SKM-1 (cell line): ENCODE measurements around the gene GRB7.
"Not testable (repeated sequence)": the region's sequence is repeated elsewhere in the genome, so short reads cannot be mapped to it uniquely, and the experiment has no call there.

Experiments
- DNase-seq: peaks from one replicate; lab custom pipeline; 2025; ENCODE audit not compliant: unreplicated experiment; lab: John Stamatoyannopoulos, UW

The GRB7 gene

DNA sequence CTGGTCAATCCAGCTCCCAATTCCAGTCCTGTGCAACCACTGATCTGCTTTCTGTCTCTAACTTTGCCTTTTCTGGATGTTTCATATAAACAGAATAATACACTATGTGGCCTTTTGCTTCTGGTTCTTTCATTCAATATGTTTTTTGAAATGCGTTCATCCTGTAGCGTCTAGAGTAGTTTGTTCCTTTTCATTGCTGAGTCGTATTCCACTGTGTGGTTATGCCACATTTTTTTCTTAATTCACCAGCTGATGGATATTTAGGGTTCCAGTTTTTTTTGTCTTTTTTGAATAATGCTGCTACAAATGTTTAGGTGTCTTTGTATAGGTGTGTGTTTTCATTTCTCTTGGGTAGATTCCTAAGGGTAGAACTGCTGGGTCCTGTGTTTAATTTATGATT is 5.2 kb upstream of the GRB7 start:
- DNase-seq, result no peak

DNA sequence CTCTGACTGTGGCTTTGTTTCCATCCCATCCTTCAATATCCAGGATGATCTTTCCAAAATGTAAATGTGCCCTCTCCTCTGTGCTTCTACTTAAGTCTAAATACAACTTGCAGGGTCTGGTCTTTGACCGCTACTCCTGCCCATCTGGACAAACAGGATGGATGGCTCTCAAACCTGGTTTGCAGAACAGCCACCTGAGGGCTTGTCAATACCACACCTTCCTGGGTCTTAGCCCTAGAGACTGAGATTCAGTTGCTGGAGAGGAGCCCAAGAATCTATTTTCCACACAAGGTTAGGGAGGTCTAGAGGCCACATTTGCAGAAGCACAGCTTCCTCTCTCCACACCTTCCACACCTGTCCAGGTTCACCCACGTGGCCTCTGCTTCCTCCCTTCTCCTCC is 1.9 kb upstream of the GRB7 start:
- no peak for DNase-seq

DNA sequence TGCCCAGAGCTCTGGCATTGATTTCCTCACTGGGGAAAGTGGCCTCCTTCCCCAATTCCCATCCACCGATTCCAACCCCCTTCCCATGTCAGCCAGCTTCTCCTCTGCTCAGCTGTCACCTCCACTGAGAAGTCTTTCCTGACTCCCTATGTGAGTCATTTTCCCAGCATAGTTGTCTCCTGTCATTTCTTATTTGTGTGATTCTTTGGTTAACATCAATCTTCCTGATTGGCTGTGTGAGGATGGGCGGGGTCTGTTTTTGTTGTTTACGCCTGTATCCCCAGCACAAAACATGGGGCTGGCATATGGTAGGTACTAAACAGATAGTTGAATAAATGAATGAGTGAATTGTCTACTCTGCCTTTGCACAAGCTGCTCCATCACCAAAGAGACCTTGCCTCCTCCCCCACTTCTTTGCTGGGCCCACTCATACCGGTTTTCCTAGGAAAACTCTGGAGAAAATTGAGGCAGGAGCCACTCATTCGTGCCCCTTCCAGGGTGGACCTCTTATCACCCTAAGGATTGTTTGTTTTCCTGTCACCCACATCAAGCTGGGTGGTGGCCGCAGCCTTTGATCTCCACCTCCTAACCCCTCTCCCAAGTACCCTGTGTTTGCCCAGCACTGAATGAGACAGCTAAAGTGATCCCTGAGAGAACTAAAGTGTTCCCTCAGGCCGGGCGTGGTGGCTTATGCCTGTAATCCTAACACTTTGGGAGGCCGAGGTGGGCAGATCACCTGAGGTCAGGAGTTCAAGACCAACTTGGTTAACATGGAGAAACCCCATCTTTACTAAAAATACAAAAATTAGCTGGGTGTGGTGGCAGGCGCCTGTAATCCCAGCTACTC is 1.2 kb upstream of the GRB7 start:
- no peak for DNase-seq

DNA sequence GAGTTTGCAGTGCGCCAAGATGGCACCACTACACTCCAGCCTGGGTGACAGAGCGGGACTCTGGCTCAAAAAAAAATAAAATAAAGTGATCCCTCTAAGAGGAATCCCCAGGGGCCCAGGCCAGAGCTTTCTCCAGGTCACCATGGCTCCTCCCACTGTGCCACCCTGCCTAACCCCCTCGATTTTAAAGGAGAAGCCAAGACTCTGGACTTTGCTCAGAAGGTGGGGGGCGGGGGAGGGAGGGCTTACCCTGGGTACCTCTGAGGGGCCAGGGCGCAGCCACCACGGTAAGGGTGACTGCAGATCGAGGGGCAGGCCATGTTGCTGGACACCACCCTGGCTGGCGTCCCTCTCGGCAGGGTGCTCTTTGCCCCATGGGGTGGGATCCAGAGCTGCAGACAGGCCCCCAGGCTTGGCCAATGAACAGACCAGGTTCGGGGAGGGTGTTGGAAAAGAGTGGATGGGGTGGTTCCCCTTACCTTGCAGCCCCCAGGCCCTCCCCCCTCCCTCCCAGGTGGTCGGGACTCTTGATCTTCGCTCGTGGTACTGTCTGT is 455 bp upstream of the GRB7 start:
- no peak for DNase-seq

DNA sequence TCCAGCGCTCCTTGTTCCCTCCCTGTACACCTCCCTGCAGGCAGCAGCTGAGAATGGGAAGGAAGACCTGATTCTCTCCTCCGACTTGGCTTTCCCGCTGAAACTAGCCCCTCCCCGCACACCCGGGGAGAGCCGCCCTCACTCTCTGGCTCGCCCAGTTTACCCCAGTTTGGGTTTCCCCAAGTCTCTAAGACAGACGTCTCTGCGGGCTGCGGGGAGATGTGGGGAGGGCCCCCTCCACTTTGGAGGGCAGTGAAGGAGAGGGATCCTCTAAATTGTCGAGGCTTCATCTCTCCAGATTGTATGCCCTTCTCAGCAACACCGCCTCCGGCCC is 797 bp downstream of the GRB7 start:
- no peak for DNase-seq

DNA sequence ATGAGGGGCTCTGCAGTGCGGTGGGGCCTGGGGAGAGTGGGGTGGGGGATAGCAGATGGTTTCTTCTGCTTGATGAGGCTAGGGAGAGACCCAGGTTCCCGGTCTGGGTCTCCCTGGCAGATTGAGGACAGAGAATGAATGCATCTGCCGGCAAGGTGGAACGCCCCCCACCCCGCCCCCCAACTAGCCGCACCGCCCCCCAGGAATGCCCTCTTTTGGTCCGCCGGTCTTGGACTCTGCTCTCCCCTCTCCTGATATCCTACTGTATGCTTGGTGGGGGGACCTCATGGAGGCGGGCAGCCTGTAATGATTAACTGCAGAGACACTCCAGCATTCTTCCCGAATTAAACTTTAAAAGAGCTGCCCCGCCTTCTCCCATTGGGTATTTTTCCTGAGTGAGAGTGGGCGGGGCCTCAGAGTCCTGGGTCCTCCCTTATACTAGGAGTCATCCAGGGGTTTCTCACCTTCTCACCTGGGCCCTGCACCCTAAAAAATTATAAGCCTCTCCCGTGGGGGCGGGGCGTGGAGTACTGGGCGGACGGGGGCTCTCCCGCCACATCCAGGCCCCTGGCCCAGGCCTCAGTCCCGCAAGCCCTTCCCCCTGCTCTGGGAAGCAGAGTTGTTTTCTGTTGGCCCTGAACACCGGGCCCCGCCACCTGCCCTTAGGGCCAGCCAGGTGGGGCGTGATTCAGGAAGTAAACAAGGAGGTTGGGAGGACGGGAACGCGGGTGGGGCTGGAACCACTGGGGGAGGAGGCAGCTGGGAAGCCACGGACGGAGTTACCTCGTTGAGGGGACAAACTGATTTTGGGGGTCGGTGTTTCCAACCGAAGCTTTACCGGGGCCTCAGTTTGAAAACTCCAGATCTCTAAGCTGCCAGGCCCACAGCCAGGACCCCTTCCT is 1.5 kb downstream of the GRB7 start:
- no peak for DNase-seq

DNA sequence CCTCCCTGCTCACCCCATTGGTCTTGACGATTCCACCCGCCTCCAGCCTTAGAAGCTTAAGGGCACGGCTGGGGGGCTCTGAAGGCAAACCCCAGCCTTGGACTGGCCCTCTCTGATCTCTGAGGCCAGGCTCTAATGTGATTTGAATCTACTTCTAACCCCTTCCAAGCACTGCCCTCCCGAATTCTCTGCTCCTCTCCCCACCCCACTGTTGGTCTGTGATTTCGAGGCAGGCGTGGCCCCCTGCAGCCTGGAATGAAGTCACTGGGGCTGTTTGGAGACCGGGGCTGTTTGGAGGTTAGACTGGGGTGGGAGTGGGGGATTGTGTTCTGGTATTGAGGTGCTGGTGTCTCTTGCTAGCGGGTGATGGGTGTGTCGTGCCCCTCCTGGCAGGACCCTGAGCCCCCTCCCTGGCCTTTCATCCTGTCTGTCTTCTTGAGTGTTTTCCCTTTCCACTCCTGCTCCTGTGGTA is 2.2 kb downstream of the GRB7 start:
- no peak for DNase-seq

DNA sequence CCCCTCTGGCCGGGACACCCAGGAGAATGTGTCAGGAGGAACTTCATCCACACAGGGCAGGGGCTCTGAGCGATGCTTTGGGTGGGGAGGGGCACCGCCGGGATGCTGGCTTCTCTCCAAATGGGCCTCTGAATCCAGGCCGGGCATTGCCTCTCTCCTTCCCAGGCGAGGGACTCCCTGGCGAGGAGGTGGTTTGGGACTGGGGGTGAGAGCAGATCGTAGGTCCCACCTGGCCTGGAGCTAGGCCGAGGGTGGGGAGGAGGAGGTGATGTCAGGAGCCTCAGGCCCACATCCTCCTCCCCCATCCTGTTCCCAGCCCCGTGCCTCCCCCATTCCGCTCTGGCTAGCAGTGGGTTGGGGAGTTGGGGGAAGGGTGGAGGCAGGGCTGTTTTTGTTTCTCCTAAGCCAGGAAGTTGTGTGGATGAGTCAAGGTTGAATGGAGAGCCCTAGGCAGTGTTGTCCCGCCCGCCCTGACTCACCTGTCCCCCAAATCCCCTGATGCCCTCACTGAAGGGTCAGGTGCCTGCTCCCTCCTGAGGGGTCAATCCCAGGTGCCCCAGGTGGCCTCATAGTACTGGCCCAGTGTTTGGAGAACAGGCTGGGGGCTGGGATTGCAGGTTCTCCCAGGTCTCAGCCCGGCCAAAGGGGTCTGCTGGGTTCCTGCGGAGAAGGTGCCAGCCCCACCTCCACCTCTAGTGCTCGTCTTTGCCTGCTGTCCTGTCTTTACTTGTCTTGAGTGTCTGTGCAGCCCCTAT is 2.8 kb downstream of the GRB7 start:
- no peak for DNase-seq

DNA sequence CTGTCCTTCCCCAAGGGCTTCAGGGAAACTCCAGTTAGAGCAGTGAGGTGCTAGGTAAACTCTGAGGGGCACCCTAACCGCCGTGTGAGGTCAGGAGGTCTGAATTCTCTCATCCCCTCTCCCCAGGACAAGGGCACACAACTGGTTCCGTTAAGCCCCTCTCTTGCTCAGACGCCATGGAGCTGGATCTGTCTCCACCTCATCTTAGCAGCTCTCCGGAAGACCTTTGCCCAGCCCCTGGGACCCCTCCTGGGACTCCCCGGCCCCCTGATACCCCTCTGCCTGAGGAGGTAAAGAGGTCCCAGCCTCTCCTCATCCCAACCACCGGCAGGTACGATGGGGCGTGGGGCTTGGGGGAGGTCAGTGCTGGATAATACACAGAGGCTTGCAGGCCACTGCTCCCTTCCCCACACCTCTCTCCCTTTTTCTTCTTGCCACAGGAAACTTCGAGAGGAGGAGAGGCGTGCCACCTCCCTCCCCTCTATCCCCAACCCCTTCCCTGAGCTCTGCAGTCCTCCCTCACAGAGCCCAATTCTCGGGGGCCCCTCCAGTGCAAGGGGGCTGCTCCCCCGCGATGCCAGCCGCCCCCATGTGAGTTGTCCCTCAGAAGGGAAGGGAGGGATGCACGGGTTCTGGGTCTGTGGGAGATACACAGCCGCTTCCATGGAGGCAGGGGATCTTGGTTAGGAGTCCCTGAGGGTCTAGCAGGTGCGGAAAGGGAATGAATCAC is 4.6 kb downstream of the GRB7 start:
- DNase-seq, result no peak

DNA sequence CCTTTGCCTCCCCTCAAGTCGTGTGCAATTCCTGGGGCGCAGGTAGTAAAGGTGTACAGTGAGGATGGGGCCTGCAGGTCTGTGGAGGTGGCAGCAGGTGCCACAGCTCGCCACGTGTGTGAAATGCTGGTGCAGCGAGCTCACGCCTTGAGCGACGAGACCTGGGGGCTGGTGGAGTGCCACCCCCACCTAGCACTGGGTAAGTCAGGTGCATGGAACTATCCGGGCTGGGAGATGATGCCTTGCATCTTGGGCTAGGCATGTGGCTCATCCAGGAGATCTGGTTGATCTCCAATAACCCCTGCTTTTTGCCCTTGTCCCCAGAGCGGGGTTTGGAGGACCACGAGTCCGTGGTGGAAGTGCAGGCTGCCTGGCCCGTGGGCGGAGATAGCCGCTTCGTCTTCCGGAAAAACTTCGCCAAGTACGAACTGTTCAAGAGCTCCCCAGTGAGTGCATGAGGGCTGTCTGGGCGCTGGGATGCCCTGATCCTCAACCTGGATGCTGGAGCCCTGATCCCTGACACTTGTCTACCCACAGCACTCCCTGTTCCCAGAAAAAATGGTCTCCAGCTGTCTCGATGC is 5.2 kb downstream of the GRB7 start:
- DNase-seq, result no peak

DNA sequence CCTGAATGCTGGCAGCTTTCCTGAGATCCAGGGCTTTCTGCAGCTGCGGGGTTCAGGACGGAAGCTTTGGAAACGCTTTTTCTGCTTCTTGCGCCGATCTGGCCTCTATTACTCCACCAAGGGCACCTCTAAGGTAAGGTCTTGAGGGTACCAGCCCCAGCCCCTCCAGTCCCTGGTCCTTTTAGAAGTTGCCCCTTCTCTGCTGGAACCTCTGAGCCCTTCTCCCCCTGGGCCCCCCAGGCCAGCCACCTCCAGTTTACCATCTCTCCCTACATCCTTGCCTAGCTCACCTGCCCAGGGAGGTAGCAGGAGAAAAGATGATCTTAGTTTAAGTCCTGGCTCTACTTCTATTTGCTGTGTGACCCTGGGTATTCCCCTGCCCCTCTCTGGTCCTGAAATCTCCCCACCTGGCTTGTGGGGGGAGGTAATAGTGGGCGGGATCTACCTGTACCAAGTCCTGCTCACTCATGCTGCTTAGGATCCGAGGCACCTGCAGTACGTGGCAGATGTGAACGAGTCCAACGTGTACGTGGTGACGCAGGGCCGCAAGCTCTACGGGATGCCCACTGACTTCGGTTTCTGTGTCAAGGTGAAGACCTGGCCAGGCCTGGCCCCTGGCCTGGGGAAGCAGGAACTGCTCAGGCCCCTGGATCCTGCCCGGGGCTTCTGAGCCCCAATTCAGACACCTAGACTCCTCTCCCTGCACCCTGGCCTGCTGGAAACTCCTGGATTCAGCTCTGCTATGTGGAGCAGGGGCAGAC is 6.5 kb downstream of the GRB7 start:
- no peak for DNase-seq

DNA sequence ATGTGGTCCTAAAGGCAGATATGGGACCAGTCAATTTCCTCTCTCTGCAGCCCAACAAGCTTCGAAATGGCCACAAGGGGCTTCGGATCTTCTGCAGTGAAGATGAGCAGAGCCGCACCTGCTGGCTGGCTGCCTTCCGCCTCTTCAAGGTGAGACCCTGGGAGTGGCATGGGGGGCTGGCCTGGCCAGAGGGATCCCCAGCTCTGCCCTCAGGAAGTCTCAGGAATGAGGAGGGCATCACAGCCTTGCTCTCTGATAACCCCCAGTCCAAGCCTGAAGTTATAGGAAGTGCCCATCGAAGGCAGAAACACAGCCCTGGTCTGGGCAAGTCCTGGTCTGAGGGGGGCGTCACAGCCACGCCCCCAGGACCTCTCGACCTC is 7.1 kb downstream of the GRB7 start:
- DNase-seq, result no peak

DNA sequence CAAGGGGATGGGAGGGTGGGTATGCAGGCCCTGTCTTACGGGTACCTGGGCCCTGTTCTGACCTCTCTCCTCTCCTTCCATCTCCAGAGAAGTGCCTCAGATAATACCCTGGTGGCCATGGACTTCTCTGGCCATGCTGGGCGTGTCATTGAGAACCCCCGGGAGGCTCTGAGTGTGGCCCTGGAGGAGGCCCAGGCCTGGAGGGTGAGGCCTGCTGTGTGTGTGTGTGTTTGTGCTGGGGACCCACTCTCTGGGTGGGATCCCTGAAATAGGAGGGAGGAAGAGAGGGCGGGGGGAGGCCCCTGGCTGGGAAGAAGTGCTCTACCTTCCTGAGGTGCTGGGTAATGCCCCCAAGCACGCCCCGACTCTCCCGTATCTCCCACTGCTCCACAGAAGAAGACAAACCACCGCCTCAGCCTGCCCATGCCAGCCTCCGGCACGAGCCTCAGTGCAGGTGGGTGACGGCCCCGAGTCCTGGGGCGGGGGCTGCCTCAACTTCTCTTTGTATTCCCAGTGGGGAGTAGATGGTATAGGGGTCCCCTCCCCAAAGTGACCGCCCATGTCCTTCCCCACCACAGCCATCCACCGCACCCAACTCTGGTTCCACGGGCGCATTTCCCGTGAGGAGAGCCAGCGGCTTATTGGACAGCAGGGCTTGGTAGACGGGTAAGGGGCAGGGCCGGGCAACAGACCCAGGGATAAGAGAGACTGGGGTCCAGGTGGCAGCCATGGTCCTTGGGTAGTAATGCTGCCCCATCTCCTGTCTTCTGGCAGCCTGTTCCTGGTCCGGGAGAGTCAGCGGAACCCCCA is 7.8 kb downstream of the GRB7 start:
- DNase-seq, result no peak

DNA sequence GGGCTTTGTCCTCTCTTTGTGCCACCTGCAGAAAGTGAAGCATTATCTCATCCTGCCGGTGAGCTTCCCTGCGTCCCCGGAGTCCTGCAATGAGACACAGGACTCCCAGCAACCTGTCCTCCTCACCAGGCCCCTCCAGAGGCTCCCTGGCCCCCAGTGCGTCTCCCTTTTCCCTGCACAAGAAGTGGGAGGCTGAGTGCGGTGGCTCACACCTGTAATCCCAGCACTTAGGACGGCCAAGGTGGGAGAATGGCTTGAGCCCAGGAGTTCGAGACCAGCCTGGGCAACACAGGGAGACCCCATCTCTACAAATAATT is 8.4 kb downstream of the GRB7 start:
- DNase-seq, result no peak

DNA sequence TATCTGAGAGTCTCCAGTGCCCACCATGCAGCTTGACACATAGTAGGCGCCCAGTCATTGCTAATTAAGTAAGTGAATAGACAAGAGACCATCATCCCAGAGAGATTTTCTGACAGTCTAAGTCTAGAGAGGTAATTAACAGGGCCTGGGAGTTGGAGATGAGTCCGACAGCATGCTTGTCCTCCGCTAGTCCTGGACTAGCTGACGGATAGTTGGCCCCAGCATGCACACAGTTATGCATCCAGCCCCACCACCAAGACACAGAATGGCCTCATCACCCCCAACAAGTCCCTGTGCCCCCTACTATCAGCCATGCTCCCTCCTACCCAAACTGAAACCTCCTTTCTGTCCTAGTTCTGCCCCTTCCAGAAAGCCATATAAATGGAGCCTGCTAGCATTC is 10.0 kb downstream of the GRB7 start:
- no peak for DNase-seq

DNA sequence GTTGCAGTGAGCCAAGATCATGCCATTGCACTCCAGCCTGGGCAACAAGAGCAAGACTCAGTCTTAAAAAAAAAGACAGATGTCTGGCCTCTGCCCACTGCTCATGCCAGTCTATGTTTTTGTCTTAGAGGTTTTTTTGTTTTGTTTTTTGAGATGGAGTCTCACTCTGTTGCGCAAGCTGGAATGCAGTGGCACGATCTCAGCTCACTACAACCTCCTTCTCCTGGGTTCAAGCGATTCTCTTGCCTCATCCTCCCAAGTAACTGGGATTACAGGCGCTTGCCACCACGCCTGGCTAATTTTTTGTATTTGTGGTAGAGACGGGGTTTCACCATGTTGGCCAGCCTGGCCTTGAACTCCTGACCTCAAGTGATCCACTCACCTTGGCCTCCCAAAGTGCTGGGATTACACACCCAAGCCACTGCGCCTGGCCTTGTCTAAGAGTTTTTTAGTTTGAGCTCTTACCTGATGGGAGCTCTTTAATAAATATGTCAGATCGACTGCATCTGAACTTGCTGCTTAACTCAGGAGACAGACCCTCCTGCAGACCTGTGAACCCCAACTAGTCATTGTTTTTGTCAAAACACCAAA is 10.8 kb downstream of the GRB7 start:
- DNase-seq, result not testable (repeated sequence)

DNA sequence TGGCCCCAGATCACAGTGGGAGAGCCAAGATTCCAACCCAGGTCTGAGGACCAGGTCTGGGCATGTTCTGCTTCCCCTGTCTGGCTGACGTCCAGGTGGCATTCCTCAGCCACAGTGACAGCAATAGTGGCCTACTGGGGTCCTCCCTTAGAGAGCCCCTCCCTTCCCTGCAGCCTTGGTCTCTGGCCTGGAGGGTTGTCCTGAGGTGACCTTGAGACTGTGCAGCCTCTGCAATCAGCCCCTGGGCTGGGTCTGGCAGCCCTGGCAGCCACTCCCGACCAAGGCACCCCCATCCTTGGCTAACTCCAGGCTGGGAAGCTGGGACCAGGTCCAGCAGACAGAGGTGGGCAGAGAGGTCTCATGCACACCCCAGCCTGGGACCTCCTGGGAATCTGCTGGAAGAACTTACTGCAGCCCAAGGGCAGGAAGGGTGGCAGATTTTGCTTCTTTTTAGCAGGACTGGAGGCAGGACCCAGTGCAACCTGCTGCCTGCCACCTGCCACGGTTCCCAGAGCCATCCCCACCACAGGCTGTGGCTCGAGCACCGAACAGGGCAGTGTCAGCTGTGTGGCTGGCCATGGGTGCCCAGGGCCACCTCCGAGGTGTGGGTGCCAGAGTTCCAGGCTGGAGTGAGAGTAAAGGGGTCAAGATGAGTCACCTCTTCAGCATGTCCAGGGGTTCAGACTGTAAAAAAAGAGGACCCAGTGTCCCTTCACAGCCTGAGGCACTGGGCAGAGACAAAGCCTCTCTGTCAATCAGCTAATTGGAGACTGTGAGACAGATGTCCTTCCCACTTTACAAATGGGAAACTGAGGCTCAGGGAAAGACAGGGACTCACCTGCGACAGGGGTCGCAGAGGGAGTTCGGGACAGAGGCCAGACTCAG is 12.6 kb downstream of the GRB7 start:
- DNase-seq, result no peak
